ENCODE measurements around the gene RYK. TPM values are rescaled to one million over a fixed set of nuclear protein-coding genes. Genes with fewer than 3 reads are reported as not detected.

RYK gene
- total RNA-seq, 1 experiment from 2014 or later, result 60.6 TPM

GRCh38 chr3:134149286-134149685 is 101.4 kb downstream of the RYK start:
- Histone ChIP-seq H3K9ac (ENCODE audit: extremely low read depth, insufficient read length, low read length) (no peak overlapping the region), H3K79me1 (ENCODE audit: insufficient read depth, low read depth, low read length, poor library complexity, severe bottlenecking) (no peaks in the 10 kb centered on the region), H3K4ac (ENCODE audit: low read depth, low read length) (no peak overlapping the region), H2BK5ac (ENCODE audit: insufficient read length, low read length) (no peak overlapping the region), H3T11ph (ENCODE audit: low read length) (no peak overlapping the region), H2AFZ (ENCODE audit: low read length) (no peak overlapping the region), H4K8ac (replicated peaks; ENCODE audit: insufficient read length, low read depth, low read length) (no peak overlapping the region), H3K23ac (ENCODE audit: insufficient read length, low read depth, low read length) (no peak overlapping the region), H2AK5ac (ENCODE audit: insufficient read length, low read length) (no peak overlapping the region), H3K9me3 (ENCODE audit: control insufficient read depth, low read depth, low read length) (no peaks in the 10 kb centered on the region), H3K4me1 (ENCODE audit: insufficient read depth, low read length) (0 out of 2 replicates have a peak, but pooled peaks cover 3% of the 10 kb centered on the region), H3K4me2 (ENCODE audit: insufficient read depth, insufficient read length, low read length) (no peak overlapping the region), H3K14ac (ENCODE audit: insufficient read depth, low read length) (no peak overlapping the region), H3K27ac (ENCODE audit: insufficient read length, low read depth, low read length) (no peak overlapping the region), H3K56ac (ENCODE audit: insufficient read length, low read depth, low read length) (no peak overlapping the region), H2BK20ac (ENCODE audit: low read depth, low read length, poor library complexity, severe bottlenecking) (no peak overlapping the region), H4K20me1 (ENCODE audit: control insufficient read depth, insufficient read depth, insufficient read length) (no peaks in the 10 kb centered on the region), H3K23me2 (ENCODE audit: insufficient read length, low read depth, low read length, poor library complexity, severe bottlenecking) (no peaks in the 10 kb centered on the region), H3K27me3 (ENCODE audit: insufficient read depth, low read length) (no peaks in the 10 kb centered on the region), H3K18ac (ENCODE audit: insufficient read length, low read depth, low read length) (no peak overlapping the region), H2BK15ac (ENCODE audit: low read depth, low read length) (no peak overlapping the region), H3K79me2 (ENCODE audit: insufficient read depth, low read length) (no peaks in the 10 kb centered on the region), H2BK12ac (ENCODE audit: insufficient read length, low read depth, low read length) (no peak overlapping the region), H2BK120ac (ENCODE audit: low read depth, low read length, poor library complexity, severe bottlenecking) (no peak overlapping the region), H4K91ac (ENCODE audit: insufficient read length, low read depth, low read length) (no peak overlapping the region), H4K5ac (ENCODE audit: insufficient read length, low read depth, low read length) (no peak overlapping the region)
- Mint-ChIP-seq H3K36me3 (ENCODE audit: insufficient read depth in 1 of 3, low read depth in 3 of 3) (peaks cover 5 to 21% (median 16%) of the 10 kb centered on the region in 3 experiments; a peak in 6 of 7 replicates), H3K4me3 (no peak overlapping the region), H3K9me3 (peaks cover 0 to 3% of the 10 kb centered on the region in 2 experiments; a peak in 1 of 5 replicates), H3K27ac (no peak overlapping the region; a peak in 1 of 7 replicates), H3K4me1 (peaks cover 11 to 13% of the 10 kb centered on the region in 2 experiments), H3K27me3 (ENCODE audit: low read depth) (no peaks in the 10 kb centered on the region; the same call in 1 of the 2 replicates)
- DNase-seq, result no peak
- no peak for TF ChIP-seq CTCF (conservative IDR thresholded peaks at IDR 0.05)
- WGBS (ENCODE audit: extremely low coverage, insufficient read length, low lambda C conversion rate), result no CpG with 5 or more reads among the region's 2 CpGs
